Activated CD4-positive, alpha-beta T cell treated with anti-CD3 and anti-CD28 coated beads, Interleukin-2, amount 50 U/mL, for 24 hours (primary cell): ENCODE data around the gene BANP.
"Not testable (repeated sequence)": the region's sequence is repeated elsewhere in the genome, so short reads cannot be mapped to it uniquely, and the experiment has no call there.

Experiments used
- DNase-seq, 2 donors: peaks; one replicate each; pipeline ENCODE4 v3.0.0-alpha.2; 2020; ENCODE audit warnings: low read depth in 1 of 2, low spot score in 1 of 2

The BANP gene

DNA sequence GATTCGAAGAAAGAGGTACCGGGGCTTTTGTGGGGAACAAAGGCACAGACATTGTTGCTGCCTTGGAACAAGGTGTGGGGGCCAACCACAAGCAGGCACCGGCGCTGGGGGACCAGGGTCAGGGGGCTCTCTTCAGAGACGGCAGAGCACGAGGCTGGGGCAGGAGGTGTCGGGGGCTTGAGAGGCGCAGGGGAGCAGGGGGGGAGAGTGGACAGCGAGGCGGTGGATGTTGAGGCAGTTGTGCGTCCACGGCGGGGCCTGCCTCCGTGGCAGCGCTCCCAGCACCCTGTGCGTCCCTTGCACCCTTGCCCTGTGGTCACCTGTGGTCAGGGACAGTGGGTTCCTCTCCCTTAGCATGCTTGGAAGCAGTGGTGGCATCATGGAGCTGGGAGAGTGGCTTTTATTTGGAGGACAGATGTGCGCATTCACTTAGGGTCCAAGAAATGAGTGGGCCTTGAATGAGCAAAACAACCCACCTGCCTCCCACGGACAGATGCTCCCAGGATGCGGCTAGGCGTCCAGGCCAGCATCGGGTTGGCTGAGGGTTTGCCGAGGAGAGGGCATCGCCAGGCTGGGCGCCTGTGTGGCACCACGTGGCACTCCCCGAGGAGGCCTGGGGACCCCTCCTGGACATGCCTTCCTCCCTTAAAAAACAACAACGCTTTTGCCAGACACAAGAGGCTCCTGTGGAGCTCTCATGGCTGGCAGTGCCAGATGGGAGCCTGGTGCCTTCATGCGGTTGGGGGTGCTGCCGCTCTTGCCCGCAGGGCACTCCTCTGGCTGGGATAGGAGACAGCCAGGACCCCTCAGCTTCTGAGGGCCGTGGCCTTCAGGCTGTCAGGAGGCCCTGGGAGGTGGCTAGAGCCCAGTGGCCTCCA lies 113.0 kb downstream of the BANP start:
- no peak for DNase-seq

DNA sequence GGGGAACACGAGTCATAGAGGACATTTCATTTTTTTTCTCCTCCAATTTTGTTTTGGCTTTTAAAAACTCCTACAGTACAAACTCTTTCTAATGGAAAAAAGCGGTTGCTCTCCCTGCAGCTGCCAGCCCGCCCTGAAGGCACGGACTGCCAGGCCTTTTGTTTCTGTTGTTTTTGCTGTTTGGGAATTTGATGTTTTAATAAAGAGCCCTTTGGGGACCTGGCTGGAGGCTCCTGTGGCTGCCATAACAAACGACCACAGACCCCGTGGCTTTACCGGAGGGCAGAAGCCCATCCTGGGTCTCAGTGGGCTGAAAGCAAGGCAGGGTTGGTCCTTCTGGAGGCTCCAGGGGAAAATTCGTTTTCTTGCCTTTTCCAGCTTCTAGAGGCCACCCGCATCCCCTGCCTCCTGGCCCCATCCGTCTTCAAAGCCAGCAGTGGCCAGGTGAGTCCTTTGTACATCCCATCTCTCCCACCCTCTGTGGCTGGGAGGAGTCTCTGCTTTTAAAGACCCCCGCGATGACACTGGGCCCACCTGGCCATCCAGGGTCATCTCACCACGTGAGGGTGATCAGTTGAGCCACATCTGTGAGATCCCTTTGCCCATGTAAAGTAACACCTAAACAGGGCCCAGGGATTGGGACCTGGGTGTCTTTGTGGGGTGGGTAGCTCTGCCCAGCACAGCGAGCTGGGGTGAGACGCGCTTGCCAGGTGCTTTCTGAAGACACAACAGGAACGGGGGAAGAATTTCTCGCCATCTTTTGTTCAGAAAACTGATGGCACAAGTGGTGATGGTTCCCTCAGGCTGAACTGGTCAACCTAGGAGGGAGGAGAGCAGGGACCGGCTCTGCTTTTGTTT lies 113.9 kb downstream of the BANP start:
- DNase-seq, result no peak

DNA sequence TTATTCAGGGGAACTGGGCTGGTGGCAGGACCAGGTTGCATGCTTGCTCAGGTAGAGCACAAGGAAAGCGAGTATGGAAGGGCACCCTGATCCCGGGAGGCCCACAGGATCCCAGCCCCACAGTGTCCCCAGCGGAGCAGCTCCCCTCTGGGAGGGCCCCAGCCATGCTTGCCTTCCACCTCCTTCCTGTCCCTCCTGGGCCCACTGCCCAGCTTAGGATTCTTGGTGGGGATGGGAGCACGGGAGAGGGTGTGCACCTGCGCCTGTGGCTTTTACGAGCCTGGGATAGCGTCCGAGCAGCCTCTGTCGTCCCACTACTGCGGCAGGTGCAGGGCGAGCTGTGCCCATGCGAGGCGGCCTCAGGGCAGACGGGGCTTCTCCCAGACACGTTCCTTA lies 114.5 kb downstream of the BANP start:
- DNase-seq, result no peak

DNA sequence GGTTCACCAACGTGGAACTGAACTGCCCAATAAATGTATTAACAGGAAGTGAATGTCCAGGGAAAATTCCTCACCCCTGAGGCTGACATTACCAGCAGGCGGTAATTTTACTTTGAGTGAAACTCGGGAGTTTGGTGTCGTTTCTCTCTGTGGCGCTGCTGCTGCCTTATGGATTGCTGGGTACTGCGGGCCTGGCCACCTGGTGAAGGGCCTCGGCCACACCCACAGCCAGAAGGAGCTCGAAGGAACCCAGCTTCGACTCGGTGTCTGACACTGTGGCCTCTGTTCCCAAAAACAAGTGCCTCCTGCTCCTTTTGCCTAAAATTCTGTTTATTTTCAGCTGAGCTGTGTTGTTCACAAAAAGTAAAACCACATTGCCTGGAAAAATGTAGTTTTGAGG lies 115.0 kb downstream of the BANP start:
- DNase-seq, result no peak

DNA sequence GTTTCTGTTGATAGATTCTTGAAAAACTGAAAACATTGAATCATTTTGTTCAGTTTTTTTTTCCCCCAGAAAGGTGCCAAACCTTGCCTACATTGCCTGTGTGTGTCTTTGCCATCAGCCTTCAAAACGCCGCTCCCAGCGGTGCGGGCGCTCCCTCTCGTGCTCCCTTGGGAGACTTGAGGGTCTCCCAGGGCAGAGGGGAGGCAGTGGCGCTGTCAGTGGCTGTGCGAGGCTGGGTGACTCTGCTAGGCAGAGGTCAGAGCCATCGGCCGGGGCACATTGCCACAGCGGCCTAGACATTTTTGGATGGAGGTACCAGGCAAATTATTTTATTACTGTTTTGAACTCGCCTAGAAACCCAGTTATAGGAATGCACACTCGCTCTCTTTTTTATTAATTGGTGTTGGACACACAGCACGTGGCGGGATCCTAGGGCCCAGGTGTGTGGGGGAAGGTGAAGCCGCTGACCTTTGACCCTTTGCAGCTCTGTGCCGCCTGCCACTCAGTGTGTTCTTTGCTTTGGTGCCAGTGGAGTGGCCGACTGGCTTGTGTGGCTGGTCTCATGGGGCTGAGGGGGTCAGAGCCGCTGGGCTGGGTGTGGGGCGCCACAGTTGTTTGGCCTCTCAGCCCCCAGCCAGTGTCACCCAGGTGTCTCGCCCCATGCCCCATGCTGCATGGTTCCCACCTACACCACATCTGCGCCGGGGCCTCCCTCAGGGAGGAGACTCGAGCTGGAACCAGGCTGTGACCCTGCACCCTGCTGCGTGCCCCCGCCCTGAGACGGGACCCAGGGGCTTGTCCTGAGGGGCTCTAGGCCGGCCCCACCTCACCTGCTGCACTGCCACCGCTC lies 115.7 kb downstream of the BANP start:
- no peak for DNase-seq

DNA sequence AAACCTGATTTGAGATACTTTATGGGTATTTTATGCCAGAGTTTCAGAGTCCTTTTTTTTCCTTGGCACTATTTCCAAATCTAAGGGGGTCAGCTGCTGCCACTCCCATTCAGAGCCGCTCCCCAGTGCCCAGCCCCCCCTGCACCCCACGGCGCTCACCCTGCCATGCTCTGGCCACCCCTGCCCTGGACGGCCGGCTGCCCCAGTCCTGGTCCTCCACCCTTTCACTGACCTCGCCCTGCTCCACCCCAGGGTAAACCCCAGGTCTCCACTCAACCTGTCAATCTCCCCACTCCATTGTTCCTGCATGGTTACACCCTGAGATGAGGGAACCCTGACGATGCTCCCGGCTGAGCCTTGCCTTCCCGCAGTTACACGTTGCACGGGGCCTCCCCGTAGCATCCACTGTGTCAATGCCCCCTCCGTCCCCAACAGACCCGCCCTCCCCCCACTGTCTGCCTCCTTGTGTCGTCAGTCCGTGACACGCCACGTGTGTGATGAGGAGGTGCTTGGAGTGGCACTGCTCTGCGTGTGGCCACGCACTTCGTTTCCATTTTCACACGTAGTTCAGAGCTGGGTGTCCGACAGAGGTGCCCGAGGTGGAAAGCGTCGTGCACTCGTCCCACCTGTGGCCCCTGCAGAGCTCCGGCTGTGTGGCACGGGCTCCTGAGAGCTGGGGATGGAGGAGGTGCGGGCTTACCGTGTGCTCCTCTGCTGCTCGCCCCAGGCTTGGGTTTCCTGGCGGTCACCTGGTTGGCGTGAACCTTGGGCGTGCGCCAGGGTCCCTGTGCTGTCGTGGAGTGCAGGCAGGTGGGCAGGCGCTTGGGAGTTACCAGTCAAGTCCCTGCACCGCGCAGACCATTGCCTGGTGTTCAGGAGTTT lies 116.5 kb downstream of the BANP start:
- no peak for DNase-seq

DNA sequence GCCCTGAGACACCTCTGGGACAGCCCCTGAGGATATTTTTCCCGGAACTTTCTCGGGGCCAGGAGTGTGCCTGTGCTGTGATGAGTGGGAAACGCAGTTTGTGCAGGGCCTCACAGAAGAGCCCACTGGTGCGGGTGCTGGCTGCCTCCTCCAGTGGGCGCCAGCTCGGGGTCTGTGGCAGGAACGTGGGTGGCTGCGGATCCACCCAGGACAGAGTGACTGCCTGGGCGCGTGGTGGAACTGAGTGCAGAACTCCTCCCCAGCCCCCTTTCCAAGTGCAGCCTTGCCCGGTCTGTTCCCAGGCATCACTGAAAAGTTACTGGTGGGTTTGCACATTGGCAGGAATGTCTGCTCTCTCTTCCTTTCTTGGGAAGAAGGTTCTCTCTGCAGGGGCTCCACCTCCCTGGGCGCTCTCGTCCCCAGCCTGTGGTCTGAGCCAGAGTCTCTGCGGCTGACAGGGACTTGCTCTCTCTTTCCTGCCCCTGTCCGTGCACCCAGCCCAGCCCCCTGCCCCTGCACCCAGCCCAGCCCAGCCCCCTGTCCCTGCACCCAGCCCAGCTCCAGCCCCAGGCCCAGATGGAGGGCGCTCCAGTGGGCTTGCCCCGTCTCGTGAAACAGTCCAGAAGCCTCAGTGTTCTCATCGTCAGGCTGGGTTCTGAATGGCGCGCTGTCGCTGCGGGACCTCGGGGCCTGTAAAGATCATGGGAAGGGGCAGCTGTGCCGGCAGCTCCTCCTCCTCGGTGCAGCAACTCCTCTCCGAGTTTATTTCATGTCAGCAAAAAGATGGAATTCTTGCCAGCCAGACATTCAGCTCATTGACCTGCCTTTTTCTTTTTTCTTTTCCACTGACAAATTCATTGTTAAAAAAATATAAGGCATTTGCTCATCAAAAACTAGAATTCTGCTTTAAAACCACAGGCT lies 117.5 kb downstream of the BANP start:
- no peak for DNase-seq

DNA sequence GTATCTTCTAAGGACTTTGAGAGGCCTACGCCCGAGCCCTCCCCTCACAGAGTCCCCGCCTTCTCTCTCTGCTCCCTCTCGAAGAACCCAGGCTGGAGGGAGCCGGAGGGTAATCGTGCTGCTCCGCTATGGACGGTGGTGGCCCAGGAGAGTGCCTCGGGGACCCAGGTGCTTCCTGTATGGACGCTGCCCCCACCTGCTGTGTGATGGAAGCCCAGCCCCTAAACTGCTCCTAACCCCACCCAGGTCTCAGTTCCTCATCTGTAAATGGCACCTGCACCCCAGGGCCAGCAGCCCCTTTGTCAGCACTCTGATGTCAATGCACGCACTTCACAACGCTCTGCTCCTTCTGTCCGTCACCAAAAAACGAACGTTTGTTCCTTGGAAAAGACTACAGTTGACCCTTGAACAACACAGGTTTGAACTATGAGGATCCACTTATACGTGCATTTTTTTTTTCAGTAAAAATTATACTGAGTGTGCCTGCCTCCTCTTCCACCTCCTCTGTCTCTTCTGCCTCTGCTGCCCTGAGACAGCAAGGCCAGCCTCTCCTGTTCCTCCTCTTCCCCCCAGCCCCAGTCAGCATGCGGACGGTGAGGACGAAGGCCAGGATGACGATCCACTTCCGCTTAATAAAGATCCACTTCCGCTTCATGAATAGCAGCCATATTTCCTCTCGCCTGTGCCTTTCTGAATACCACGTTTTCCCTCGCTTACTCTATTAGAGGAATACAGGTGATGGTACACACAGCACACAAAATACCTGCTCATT lies 118.3 kb downstream of the BANP start:
- no peak for DNase-seq

DNA sequence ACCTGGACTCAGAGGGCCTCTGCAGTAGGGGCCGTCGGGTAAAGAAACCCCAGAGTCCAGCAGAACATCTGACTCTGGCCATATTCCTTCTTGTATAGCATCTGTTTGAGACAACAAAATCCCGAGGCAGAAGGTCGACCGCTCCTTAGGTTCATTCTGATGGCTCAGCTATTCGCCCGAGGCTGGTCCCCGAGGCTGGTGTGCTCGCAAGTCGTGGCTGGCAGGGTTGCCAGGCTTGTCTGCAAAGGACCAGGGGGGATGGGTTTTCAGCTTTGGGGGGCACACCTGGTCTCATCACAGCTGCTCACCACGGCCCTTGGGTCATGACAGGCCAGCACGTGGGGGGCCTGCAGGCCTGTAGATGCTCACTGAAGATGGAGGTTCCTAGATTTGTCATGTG lies 119.1 kb downstream of the BANP start:
- no peak for DNase-seq

DNA sequence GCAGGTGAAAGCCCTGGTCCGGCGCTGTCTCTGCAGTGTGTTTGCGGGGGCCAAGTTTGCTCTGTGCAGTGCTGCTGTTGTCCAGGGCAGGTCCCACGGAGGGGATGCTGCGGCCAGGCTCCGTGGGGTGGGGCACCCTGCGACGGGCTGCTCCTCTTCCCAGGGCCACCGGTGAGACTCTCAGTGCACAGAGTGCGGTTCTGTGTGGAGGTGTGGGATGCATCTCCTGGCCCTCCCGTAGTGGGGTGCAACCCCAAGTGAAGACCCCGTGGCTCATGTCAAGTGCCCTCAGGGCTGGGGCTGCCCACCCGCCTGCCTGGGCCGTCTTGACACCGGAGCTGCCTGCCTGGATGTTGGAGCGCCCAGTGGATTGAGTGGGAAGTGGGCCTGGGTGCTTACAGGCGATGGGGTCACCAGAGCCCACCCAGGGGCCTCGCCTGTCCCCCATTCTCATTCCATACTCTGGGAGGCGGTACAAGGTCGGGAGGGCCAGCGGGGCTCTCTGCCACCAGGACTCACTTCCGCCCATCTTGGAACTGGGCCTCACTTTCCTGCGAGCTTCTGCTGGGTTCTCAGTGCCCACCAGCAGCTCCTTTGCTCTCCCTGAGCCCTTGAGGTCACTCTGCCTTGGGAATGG lies 119.9 kb downstream of the BANP start:
- no peak for DNase-seq

DNA sequence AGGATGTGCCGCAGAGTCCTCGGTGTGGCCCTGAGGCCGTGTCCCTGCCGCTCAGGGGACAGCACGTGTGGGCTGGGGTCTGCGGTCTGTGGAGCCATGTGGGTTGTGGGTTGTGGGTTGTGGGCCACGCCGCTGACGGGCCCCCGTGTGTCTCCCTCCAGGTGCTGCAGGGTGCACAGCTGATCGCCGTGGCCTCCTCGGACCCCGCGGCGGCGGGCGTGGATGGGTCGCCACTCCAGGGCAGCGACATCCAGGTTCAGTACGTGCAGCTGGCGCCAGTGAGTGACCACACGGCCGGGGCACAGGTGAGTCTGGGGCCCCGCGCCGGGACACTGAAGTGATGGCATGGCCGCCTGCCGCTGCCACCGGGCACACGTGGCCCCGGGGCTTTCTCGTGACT lies 120.7 kb downstream of the BANP start:
- DNase-seq, result no peak

DNA sequence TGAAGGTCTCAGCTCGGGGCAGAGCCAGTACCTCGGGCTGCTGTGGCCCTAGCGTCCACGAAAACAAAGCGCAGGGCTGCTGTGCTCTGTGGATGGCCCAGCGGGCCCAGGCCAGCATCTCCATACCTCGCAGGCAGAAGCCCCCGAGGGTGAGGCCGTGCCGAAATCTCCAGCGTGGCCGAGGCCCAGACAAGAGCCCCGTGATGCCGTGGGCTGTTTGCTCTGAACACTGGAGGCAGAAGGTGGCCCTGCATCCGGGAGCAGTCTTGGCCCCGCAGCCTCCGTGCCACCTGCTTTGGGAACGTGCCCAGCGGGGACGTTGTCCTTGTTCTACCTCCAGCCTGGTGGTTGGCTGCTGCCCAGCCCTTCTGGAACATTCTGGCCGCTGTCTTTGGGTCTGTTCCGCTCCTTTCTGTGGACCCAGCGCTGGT lies 121.4 kb downstream of the BANP start:
- DNase-seq, result no peak

DNA sequence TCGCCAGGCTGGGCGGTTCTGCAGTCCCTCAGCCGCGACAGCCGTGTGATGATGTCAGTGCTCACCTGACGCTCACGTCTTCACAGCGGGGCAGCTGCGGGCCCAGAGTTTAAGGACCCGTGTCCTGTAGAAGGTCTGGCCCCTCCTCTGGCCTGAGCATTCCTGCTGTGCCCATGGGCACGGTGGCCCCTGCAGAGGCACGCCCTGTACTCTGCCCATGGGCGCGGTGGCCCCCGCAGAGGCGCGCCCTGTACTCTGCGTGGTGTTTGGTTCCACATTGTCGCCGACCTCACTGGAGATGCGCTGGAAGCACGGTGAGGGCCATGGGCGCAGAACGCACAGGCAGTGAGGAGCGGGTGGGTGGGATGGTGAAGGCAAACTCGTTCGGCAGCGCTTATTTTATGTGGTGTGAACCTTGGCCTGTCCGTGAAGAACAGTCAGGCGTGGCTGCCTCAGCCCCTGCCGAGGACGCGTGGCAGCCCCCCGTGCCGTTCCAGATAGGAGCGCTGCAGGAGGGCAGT lies 122.0 kb downstream of the BANP start:
- DNase-seq, result no peak

DNA sequence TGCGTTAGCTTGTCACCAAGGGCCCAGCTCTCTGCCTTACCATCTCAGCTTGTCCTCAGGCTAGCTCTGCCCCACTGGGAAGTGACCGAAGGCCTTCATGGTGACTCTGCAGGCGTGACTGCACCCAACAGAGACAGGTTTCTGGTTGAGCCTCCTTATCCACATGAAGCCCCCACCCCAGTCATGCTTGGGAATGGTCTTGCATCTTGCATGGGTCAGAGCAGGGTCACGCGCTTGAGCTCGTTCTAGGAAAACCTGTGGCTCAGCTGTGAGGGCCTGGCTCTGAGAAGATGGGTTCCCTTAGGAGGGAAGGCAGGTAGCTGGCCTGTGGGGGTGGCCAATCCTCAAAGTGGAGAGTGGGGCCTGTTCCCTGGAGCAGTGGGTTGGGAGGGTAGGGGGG lies 122.8 kb downstream of the BANP start:
- no peak for DNase-seq

DNA sequence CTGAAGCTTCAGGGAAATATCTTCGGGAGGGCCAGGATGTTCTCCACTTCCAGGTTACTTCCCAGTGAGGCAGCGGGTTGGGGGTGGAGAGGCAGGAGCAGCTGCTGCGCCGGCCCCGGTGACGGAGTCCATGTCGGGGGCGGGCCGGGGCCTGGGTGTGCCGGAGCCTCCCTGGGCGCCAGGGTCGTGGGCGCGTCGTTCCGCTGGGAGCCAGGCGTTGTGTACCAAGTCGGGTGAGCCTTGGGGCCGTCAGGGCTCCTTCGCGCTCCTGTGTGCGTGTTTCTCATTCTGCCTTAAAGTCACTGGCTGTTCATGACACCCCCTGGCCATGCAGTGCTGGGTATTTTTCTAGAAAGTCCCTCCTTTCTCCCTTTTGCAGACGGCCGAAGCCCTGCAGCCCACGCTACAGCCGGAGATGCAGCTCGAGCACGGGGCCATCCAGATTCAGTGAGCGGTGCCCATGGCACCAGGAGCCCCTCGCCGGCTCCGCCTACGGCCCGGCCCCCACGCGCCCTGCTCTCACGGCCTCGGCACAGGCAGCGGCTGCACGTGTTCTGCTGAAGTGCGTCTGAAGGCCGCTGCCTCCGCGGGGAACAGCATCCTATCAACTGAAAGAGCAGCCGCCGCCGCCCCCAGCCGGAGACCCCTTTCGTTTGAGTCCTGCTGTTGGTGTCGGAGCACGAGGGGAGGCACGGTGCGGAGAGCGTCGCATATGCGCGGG lies 125.1 kb downstream of the BANP start:
- no peak for DNase-seq

DNA sequence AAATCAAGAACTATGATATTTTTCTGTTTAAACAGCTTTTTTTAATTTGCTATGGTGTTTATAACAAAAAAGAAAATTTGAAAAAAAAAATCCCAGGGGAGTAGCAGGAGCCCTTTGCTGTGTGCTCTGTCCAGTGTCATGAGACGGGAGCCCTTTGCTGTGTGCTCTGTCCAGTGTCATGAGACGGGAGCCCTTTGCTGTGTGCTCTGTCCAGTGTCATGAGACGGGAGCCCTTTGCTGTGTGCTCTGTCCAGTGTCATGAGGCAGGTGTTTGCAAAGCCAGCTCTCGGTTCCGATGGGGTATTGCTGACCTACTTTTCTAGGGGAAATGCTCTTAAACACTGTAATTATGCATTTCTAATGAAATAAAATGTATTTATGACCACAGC lies 125.7 kb downstream of the BANP start:
- DNase-seq, result not testable (repeated sequence)
